GM12864 (cell line): ENCODE measurements around the gene LARP4B.
"Not testable (repeated sequence)": the region's sequence is repeated elsewhere in the genome, so short reads cannot be mapped to it uniquely, and the experiment has no call there.

Experiments
- DNase-seq: peaks from one replicate; pipeline ENCODE4 v3.0.0-alpha.2; 2011; ENCODE audit warnings: low read depth
- H3K4me3 ChIP-seq: 2 replicates; pipeline ENCODE4 v1.5.1; 2011; ENCODE audit warnings: mild to moderate bottlenecking, low read depth, low read length, control low read depth
- TF ChIP-seq, protein P1 (sequence below): IDR thresholded peaks from 2 replicates; pipeline ENCODE4 v1.5.1; 2011; ENCODE audit warnings: low read depth, mild to moderate bottlenecking, moderate library complexity, low read length, control low read depth, inconsistent platforms; ENCODE audit errors: missing control alignments

Gene LARP4B

DNA sequence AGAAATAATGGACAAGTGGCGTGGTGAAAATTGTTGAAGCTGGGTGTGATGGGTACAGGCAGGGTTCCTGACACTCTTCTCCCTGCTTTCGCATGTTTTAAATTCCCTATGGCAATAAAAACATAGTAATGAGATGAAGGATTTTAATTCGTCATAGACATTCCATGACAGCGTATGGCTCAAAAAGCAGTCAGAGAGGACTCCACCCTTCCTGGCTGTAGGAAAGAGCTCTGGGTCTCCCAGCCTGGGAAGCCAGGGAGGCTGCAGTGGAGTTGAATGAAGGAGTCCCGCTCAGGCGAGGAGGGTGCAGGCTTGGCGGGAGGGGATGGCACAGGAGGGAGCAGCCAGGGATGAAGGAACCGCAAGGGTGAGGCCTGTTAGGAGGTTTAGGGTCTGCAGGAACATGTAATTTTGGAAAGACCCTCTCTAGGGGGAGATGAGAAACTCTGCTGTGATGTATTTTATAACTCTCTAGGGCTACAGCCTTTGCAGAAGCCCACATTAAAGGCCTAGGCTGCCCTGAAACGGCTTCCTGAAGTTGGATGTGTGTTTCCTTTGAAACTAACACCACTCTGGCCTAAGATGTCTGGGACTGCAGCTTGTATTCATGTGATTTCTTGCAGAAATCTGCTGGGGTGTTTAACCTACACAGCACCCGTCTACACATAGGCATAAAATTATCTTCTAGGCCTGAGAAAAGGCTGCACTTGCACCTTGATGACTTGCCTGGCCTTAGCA, 7.6 kb upstream of the LARP4B start:
- no peak for DNase-seq
- TF ChIP-seq, protein P1, sequence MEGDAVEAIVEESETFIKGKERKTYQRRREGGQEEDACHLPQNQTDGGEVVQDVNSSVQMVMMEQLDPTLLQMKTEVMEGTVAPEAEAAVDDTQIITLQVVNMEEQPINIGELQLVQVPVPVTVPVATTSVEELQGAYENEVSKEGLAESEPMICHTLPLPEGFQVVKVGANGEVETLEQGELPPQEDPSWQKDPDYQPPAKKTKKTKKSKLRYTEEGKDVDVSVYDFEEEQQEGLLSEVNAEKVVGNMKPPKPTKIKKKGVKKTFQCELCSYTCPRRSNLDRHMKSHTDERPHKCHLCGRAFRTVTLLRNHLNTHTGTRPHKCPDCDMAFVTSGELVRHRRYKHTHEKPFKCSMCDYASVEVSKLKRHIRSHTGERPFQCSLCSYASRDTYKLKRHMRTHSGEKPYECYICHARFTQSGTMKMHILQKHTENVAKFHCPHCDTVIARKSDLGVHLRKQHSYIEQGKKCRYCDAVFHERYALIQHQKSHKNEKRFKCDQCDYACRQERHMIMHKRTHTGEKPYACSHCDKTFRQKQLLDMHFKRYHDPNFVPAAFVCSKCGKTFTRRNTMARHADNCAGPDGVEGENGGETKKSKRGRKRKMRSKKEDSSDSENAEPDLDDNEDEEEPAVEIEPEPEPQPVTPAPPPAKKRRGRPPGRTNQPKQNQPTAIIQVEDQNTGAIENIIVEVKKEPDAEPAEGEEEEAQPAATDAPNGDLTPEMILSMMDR: no peak
- H3K4me3 ChIP-seq: no peak overlapping the region

DNA sequence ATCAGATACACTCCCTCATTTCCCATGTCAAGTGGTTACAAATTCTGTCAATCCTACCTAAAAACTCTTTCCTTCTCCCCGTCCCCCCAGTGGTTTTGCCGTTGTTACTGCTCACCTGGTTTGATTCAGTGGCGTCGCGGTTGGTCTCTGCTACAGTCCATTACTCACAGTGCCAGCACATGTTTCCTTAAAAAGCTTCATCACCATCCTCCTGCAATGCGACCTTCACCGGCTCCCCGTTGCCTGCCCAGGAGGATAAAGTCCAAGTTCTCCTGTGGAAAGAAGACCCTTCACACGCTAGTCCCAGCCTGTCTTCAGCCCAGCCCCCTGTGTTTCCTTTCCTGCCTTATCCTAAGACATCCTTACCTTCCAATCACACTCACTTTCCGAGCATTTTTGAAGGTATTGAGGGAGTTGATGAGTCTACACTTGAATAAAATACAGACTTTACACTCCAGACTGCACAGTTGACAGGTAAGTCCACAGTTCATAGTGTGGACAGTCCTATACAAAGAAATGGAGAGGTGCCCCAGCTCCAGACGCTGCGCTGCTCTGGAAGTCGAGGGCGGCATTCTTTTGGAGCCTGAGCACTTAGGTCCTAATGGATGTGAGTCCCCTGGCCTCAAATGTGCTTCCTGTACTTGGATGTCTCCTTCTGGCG, 3.4 kb upstream of the LARP4B start:
- H3K4me3 ChIP-seq: no peak overlapping the region
- no peak for DNase-seq
- TF ChIP-seq, protein P1: no peak

DNA sequence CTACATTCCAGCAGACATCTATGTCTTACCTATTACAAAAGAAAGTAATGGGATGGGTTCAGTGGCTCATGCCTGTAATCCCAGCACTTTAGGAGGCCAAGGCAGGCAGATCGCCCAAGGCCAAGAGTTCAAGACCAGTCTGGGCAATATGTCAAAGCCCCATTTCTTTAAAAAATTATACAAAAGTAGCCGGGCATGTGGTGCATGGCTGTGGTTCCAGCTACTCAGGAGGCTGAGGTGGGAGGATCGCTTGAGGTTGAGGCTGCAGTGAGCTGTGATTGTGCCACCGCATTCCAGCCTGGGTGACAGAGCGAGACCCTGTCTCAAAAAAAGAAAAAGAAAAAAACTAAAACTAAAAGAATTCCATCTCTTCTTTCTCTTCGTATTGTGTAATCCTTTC, 2.7 kb upstream of the LARP4B start:
- not testable (repeated sequence) for H3K4me3 ChIP-seq, DNase-seq

DNA sequence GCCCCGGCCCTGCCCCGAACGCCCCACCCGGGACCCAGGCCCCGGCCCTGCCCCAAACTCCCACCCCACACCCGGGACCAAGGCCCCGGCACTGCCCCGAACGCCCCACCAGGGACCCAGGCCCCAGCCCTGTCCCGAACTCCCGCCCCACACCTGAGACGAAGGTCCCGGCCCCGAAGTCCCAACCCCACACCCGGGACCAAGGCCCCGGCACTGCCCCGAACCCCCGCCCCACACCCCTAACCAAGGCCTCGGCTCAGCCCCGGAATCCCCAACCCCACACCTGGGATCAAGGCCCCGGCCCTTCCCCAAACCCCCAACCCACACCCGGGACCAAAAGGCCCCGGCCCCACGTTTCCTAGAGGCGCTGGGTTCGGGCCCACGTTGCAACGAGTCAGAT, 1.1 kb upstream of the LARP4B start:
- no peak for DNase-seq
- TF ChIP-seq, protein P1: no peak
- no peak overlapping the region; the same call in 1 of the 2 replicates for H3K4me3 ChIP-seq

DNA sequence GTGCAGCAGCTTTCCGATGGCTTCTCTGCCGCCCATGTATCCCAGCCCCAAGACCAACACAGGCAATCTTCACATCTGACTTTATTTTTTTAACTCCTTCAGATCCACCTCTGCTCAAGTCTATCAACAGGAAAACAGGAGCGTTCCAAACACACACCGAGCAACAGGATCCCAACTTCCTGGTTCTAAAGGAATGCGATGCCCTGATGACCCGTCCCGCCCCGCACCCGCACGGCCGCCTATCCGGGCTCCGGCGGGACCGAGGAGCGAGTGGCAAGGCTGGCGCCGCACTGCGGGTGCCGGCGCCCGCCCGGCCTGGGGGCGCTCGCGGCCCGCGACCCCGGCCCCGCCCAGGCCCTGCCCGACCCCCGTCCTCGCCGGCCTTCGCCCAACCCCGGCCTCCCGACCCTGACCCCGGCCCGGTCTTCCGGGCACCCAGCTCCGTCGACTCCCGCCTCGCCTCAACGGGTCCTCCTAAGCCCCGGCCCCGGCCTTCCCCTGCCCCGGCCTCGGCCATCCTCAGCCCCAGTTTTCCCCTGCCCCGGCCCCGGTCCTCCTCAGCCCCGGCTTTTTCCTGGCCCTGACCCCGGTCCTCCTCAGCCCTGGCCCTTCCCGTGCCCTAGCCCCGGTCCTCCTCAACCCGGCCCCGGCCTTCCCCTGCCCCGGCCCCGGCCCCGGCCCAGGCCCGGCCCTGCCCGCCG, 730 bp downstream of the LARP4B start:
- no peak for DNase-seq
- H3K4me3 ChIP-seq: peak overlapping the region; percentile 77
- TF ChIP-seq, protein P1: no peak

DNA sequence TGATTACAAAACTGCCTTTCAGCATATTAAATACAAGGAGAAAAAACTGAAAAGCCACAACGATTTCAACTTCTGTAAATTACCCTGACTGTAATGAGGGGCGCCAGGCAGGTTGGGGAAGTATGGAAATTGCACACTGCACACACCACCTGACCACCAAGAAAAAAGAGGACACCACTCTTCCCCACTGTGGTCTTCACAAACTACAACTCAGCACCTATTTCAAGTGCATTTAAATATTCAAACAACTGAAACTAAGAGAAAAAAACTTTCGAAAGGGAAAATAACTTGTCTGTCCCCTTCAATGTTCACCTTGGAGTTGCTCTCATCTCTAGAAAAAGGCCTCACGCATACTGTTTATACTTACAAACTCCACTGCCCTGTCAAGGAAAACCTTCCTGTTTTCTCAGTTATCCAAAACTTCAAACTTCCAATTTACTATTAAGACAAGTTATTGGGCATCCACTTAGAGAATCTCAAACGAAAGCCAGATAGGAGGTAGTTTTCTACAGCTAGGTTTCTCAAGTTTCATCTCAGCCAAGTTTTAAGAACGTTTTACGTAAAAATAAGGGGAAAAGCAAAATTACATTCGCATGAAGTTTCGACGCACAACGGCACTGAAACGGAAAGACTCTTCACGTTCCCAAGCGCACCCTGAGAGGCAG, 1.4 kb downstream of the LARP4B start:
- TF ChIP-seq, protein P1: no peak
- H3K4me3 ChIP-seq: peak overlapping the region; percentile 77
- DNase-seq: peak; percentile 58

DNA sequence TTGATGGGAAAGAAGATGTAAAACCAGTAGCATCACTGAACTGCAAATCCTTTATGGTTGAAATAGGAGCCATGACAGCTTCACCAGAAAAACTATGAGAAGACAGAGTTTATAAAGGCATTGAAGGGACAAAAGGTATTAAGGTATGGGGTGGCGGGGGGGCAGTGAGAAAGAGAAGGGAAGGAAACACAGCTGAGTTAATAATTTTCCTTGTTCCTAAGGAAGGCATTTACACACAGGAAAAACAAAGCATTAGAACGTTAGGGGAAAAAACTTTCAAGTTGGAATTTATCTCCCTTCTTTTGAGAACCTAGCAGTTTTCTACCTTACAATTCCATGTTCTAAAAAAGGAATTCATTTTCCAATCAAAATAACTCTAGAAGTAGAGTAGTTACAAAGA, 4.4 kb downstream of the LARP4B start:
- H3K4me3 ChIP-seq: no peak overlapping the region
- TF ChIP-seq, protein P1: no peak
- no peak for DNase-seq
